Mesothelial cell of epicardium (in vitro differentiated cells): ENCODE data around the gene ARVCF. TPM values are rescaled to one million over a fixed set of nuclear protein-coding genes. Genes with fewer than 3 reads are reported as not detected.
"Not testable (repeated sequence)": the region's sequence is repeated elsewhere in the genome, so short reads cannot be mapped to it uniquely, and the experiment has no call there.

Experiments used
- DNase-seq, 2 experiments: peaks; one replicate each; pipeline ENCODE4 v3.0.0; 2021; ENCODE audit warnings: low spot score in 2 of 2; ENCODE audit not compliant: unreplicated experiment in 2 of 2
- H3K27ac Mint-ChIP-seq: 2 replicates; pipeline ENCODE4 v1.8.0; 2021; ENCODE audit warnings: mixed read lengths
- H3K27me3 Mint-ChIP-seq: 2 replicates; pipeline ENCODE4 v1.8.0; 2021; ENCODE audit warnings: low read depth, mixed read lengths
- H3K36me3 Mint-ChIP-seq: 2 replicates; pipeline ENCODE4 v1.8.0; 2021; ENCODE audit warnings: mixed read lengths
- H3K4me1 Mint-ChIP-seq: 2 replicates; pipeline ENCODE4 v1.8.0; 2021; ENCODE audit warnings: mixed read lengths
- H3K4me3 Mint-ChIP-seq: 2 replicates; pipeline ENCODE4 v1.8.0; 2021; ENCODE audit warnings: mild to moderate bottlenecking, moderate library complexity, mixed read lengths
- H3K9me3 Mint-ChIP-seq: 2 replicates; pipeline ENCODE4 v1.8.0; 2021; ENCODE audit warnings: mixed read lengths
- CTCF ChIP-seq: fragments of 200-600 bp; sonication (generic); IDR thresholded peaks from one replicate; pipeline ENCODE4 v1.5.0; 2021; ENCODE audit warnings: antibody characterized with exemption; ENCODE audit not compliant: unreplicated experiment
- total RNA-seq: library from RNA; stranded (reverse); gene quantifications from 3 replicates; pipeline ENCODE4 v1.2.1, GENCODE V29; 2021

Gene ARVCF
- total RNA-seq, 1 donor from 2014 or later: 41.2 TPM

- no peak for DNase-seq
- Mint-ChIP-seq H3K9me3 (peaks cover 7% of the 10 kb centered on the region), H3K4me3 (no peak overlapping the region), H3K36me3 (peaks cover 14% of the 10 kb centered on the region), H3K27ac (no peak overlapping the region), H3K4me1 (no peaks in the 10 kb centered on the region), H3K27me3 (no peaks in the 10 kb centered on the region)
- TF ChIP-seq CTCF: no peak
Observed at GRCh38 chr22:19930551-19931486, 85.8 kb downstream of the ARVCF start.

- H3K4me1 Mint-ChIP-seq: no peaks in the 10 kb centered on the region
- TF ChIP-seq CTCF: no peak
- no peak overlapping the region for H3K4me3 Mint-ChIP-seq
- no peak for DNase-seq
- H3K36me3 Mint-ChIP-seq: peaks cover 6% of the 10 kb centered on the region
- no peaks in the 10 kb centered on the region for H3K9me3 Mint-ChIP-seq
- H3K27me3 Mint-ChIP-seq: no peaks in the 10 kb centered on the region
- H3K27ac Mint-ChIP-seq: no peak overlapping the region
Observed at GRCh38 chr22:19929586-19930550, 86.8 kb downstream of the ARVCF start.

GRCh38 chr22:19928207-19928606 lies 88.4 kb downstream of the ARVCF start:
- Mint-ChIP-seq H3K4me1 (no peaks in the 10 kb centered on the region), H3K27me3 (no peaks in the 10 kb centered on the region), H3K27ac (no peak overlapping the region), H3K36me3 (peaks cover 12% of the 10 kb centered on the region), H3K4me3 (no peak overlapping the region), H3K9me3 (no peaks in the 10 kb centered on the region)
- no peak for DNase-seq
- no peak for TF ChIP-seq CTCF

- Mint-ChIP-seq H3K36me3 (peaks cover 12% of the 10 kb centered on the region), H3K27ac (no peak overlapping the region), H3K4me3 (no peak overlapping the region), H3K27me3 (no peaks in the 10 kb centered on the region), H3K9me3 (no peaks in the 10 kb centered on the region), H3K4me1 (no peaks in the 10 kb centered on the region)
- no peak for DNase-seq
- TF ChIP-seq CTCF: no peak
Observed at GRCh38 chr22:19927696-19928095, 88.9 kb downstream of the ARVCF start.

GRCh38 chr22:19926028-19926427 lies 90.6 kb downstream of the ARVCF start:
- DNase-seq, H3K4me1 Mint-ChIP-seq, H3K27ac Mint-ChIP-seq, H3K4me3 Mint-ChIP-seq, H3K9me3 Mint-ChIP-seq, H3K27me3 Mint-ChIP-seq: not testable (repeated sequence)
- H3K36me3 Mint-ChIP-seq: peaks cover 12% of the 10 kb centered on the region
